A673 (cell line): ENCODE measurements around the gene PPP1R7. TPM values are rescaled to one million over a fixed set of nuclear protein-coding genes. Genes with fewer than 3 reads are reported as not detected.

ENCODE experiments used
- BruUV-seq: library from RNA; stranded (reverse); fragments of 400-500 nt; replicated peaks from 2 replicates; lab custom pipeline; 2021; lab: Mats Ljungman, UMichigan
- CTCF ChIA-PET: fragments of 300-600 bp; sonication (Branson Sonifier 250); formaldehyde crosslinking; loops from one replicate; lab custom pipeline; 2022; ENCODE audit warnings: antibody characterized with exemption; lab: Charles Lee
- POLR2A ChIA-PET: fragments of 300-600 bp; sonication (Branson Sonifier 250); formaldehyde crosslinking; loops from one replicate; lab custom pipeline; 2022; ENCODE audit warnings: antibody characterized with exemption; ENCODE audit not compliant: low non-redundant PET; lab: Charles Lee
- DNase-seq: peaks from one replicate; pipeline ENCODE4 v3.0.0-alpha.2; 2015; ENCODE audit warnings: low spot score
- H3K27ac ChIP-seq: fragments of 200-600 bp; sonication (generic); 2 replicates; pipeline ENCODE4 v1.5.1; 2016; ENCODE audit warnings: mixed run types, low read depth, mild to moderate bottlenecking, mixed read lengths, antibody characterized with exemption, low read length; ENCODE audit not compliant: poor library complexity, severe bottlenecking
- H3K27me3 ChIP-seq: fragments of 200-600 bp; sonication (generic); replicated peaks from 2 replicates; pipeline ENCODE4 v1.6.1; 2017; ENCODE audit warnings: mixed run types, low read depth, mild to moderate bottlenecking, mixed read lengths, antibody characterized with exemption, low read length; ENCODE audit not compliant: insufficient read depth, poor library complexity
- H3K36me3 ChIP-seq: fragments of 200-600 bp; sonication (generic); 2 replicates; pipeline ENCODE4 v1.6.1; 2016; ENCODE audit warnings: mixed run types, mild to moderate bottlenecking, mixed read lengths, antibody characterized with exemption, low read length; ENCODE audit not compliant: insufficient read depth, poor library complexity, severe bottlenecking
- H3K4me1 ChIP-seq: fragments of 200-600 bp; sonication (generic); 2 replicates; pipeline ENCODE4 v1.6.1; 2017; ENCODE audit warnings: mixed run types, mild to moderate bottlenecking, mixed read lengths, antibody characterized with exemption, low read length; ENCODE audit not compliant: insufficient read depth, poor library complexity, severe bottlenecking
- H3K4me3 ChIP-seq: fragments of 200-600 bp; sonication (generic); 2 replicates; pipeline ENCODE4 v1.5.1; 2016; ENCODE audit warnings: low read depth, mixed run types, mild to moderate bottlenecking, mixed read lengths, low read length; ENCODE audit not compliant: poor library complexity, severe bottlenecking
- H3K9me3 ChIP-seq: fragments of 200-600 bp; sonication (generic); 2 replicates; pipeline ENCODE4 v1.6.1; 2016; ENCODE audit warnings: mixed run types, low read depth, mild to moderate bottlenecking, mixed read lengths, antibody characterized with exemption, low read length; ENCODE audit not compliant: poor library complexity, severe bottlenecking
- CTCF ChIP-seq: fragments of 300-800, 200-600 bp; sonication (generic); conservative IDR thresholded peaks from 2 replicates; pipeline ENCODE4 v1.5.1; 2017; ENCODE audit warnings: low read depth, mild to moderate bottlenecking, antibody characterized with exemption, low read length, moderate library complexity, mixed read lengths
- EZH2 ChIP-seq: fragments of 200-600 bp; sonication (generic); IDR thresholded peaks from 2 replicates; pipeline ENCODE4 v1.6.1; 2017; ENCODE audit warnings: borderline replicate concordance, low read depth, mild to moderate bottlenecking, mixed read lengths, antibody characterized with exemption, low read length; ENCODE audit not compliant: poor library complexity, severe bottlenecking
- intact Hi-C: fragments of 100-400 bp; cut with micrococcal nuclease; formaldehyde crosslinking; loops from one replicate; pipeline ENCODE4 v1.10.0; 2022; ENCODE audit not compliant: unreplicated experiment
- total RNA-seq: library from RNA; stranded (reverse); gene quantifications from 2 replicates; pipeline ENCODE4 v1.2.3, GENCODE V29; 2021

Gene PPP1R7
- total RNA-seq, 1 experiment from 2014 or later, result 70.7 TPM

- Histone ChIP-seq H3K4me1 (no peaks in the 10 kb centered on the region), H3K27me3 (no peaks in the 10 kb centered on the region), H3K27ac (no peak overlapping the region), H3K9me3 (no peaks in the 10 kb centered on the region), H3K4me3 (no peak overlapping the region), H3K36me3 (peaks cover 21% of the 10 kb centered on the region)
- CTCF ChIA-PET, result no interaction called here
- DNase-seq, result no peak
- POLR2A ChIA-PET, result no interaction called here
- no peak for TF ChIP-seq CTCF
- no peak for TF ChIP-seq EZH2
- intact Hi-C loops, result no loop called here
- no TSS peak for BruUV-seq
Observed at GRCh38 chr2:241140445-241140840, 9.8 kb upstream of the PPP1R7 start.

- Histone ChIP-seq H3K4me3 (no peak overlapping the region), H3K27ac (no peak overlapping the region), H3K9me3 (no peaks in the 10 kb centered on the region), H3K36me3 (peaks cover 14% of the 10 kb centered on the region), H3K27me3 (no peaks in the 10 kb centered on the region), H3K4me1 (no peaks in the 10 kb centered on the region)
- no TSS peak for BruUV-seq
- ChIA-PET POLR2A (no interaction called here), CTCF (no interaction called here)
- intact Hi-C loops, result no loop called here
- no peak for TF ChIP-seq CTCF
- no peak for DNase-seq
Observed at GRCh38 chr2:241141214-241141770, 9.0 kb upstream of the PPP1R7 start.

- TF ChIP-seq CTCF, result no peak
- no peak for TF ChIP-seq EZH2
- ChIA-PET POLR2A (no interaction called here), CTCF (no interaction called here)
- Histone ChIP-seq H3K4me3 (no peak overlapping the region), H3K27me3 (no peaks in the 10 kb centered on the region), H3K36me3 (peaks cover 14% of the 10 kb centered on the region), H3K4me1 (no peaks in the 10 kb centered on the region), H3K9me3 (no peaks in the 10 kb centered on the region), H3K27ac (no peak overlapping the region)
- intact Hi-C loops, result no loop called here
- BruUV-seq, result no TSS peak
- DNase-seq, result no peak
Observed at GRCh38 chr2:241142063-241142462, 8.2 kb upstream of the PPP1R7 start.
